ENCODE data around the gene STOML1.

DNA sequence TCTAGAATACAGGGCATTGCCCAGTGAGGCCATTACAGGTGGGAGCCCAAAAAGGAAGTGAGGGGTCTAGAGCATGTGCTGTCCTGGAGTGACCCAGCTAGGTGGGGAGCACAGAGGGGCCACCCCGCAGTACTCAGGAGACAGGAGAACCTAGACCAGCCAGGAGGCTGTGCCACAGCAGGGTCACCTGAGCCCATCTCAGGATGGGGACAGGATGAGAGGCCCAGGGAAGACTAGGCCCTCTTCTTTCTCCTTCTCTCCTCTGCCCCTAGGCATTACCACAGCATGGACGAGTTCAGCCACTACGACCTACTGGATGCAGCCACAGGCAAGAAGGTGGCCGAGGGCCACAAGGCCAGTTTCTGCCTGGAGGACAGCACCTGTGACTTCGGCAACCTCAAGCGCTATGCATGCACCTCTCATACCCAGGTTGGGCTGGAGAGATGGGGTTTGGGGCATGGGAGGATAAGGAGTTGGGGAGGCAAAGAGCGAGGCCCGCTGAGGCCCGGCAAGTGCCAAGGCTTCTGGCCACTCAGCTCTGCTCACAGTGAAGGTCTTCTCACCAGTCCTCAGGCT lies 45.2 kb downstream of the STOML1 start:
- TF ChIP-seq EZH2 (optimal IDR thresholded peaks at IDR 0.05; ENCODE audit: low read depth, low read length) (no peak), EZH2phosphoT487 (IDR thresholded peaks at IDR 0.05; ENCODE audit: low read length) (no peak)

Data from MM.1S (cell line).